OCI-LY3 (cell line): ENCODE results near the gene VSTM5.

Experiments used
- CTCF ChIP-seq: fragments of 200-600, 300-600 bp; sonication (generic); IDR thresholded peaks from 2 replicates; pipeline ENCODE4 v1.5.1; 2014; ENCODE audit warnings: antibody characterized with exemption, low read length, low read depth
- EZH2phosphoT487 ChIP-seq: fragments of 200-600 bp; shearing (Covaris generic); IDR thresholded peaks from 2 replicates; pipeline ENCODE4 v1.6.1; 2018; ENCODE audit warnings: antibody characterized with exemption, mixed run types, low read depth

GRCh38 chr11:93857413-93858120 is 7.1 kb upstream of the VSTM5 start:
- TF ChIP-seq CTCF = no peak
- TF ChIP-seq EZH2phosphoT487 = no peak
